NCI-H128 (cell line): ENCODE measurements around the gene SULT1E1.
"Not testable (repeated sequence)": the region's sequence is repeated elsewhere in the genome, so short reads cannot be mapped to it uniquely, and the experiment has no call there.

ENCODE experiments used
- DNase-seq: peaks from one replicate; lab custom pipeline; 2025; ENCODE audit not compliant: unreplicated experiment; lab: John Stamatoyannopoulos, UW

Gene SULT1E1

DNA sequence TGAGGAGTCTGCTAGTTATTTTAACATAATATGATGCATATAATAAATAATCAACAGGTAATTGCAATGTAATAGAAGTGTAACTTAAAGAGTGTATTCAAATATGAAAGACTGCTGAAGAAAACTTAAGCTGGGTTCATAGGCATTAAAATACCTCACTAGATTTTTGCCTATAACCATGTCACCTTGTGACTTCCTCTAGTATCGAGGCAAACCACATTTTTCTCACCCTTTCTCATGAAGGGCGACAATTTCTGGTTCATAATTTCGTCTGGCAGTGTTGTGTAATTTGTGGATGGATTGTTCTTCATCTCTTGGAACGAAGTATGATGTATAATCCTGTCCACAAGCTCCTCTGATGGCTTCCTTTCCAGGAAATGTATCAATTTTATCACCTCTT, 16.0 kb downstream of the SULT1E1 start:
- DNase-seq: no peak

DNA sequence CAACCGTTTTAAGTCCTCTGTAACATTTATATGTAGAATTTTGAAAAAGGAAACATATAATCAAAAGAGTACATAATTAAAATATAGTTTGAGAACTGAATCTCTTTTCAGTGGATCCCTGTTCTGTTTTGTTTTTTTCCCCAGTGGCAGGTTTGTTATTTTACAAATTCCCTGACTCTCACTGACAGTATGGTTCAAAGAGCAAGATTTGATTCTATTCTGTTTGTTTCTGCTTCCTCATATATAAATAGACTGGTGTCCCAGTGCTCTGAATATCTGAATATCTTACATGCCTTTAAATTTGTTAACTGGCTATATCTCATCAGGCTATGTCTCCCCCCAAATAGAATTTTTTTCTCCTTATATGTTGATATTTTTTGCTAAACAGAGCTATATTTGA, 16.6 kb downstream of the SULT1E1 start:
- no peak for DNase-seq

GRCh38 chr4:69838977-69839376, 21.0 kb downstream of the SULT1E1 start:
- no peak for DNase-seq

GRCh38 chr4:69836287-69836686, 23.7 kb downstream of the SULT1E1 start:
- no peak for DNase-seq

- DNase-seq: no peak
Observed at GRCh38 chr4:69835766-69836165, 24.2 kb downstream of the SULT1E1 start.

DNA sequence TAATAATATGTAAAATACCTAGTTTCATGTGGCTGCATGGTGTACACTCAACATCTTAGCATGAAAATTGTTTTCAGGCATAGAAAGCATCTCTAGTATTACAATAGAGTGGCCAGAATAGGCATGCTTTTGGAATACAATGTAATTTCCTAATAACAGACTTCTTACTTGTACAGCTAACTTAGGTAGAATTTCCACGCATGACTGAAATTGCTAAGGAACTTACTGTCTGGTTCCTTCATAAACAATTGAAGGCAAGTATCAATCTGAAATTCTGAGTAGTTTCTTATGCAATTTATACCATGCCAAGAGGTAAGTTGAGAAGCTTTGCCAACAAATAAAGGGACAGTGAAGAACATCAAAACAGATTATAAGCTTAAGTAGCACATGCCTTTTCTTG, 26.7 kb downstream of the SULT1E1 start:
- DNase-seq: no peak

- no peak for DNase-seq
Observed at GRCh38 chr4:69832326-69833030, 27.5 kb downstream of the SULT1E1 start.

- no peak for DNase-seq
Observed at GRCh38 chr4:69831646-69832325, 28.2 kb downstream of the SULT1E1 start.

GRCh38 chr4:69831270-69831627, 28.7 kb downstream of the SULT1E1 start:
- no peak for DNase-seq

DNA sequence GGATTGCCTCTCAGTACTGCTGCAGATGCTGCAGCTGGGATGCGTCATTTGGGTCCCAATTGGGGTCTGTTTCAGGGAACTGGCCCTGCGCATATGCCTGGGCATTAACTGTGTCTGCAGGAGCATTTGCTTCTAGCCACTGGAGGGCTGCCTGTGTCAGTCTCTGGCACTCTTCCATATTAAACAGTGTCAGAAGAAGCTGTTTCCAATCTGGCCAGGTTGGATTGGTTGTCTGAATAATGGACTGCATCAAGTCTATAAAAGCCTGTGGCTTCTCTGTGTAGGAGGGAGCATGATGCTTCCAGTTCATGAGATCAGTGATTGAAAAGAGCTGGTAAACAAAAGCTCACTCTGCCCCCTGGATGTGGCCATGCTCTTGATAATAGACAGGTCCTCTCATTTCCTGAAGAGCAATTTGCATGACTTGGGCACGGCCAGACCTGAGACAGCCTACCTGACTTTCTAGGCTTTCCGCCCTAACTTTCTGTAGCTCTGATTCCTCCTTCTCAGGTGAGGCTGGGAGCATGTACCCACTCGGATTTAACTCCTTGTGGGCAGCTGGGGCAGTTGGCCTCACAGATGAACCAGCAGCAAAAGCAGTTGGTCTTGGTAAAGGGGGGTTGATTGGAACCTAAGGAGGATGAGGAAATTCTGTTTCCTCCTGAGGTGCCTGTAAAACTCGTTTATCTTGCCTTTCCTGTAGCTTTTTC, 29.2 kb downstream of the SULT1E1 start:
- no peak for DNase-seq

- DNase-seq: no peak
Observed at GRCh38 chr4:69830192-69830559, 29.8 kb downstream of the SULT1E1 start.

GRCh38 chr4:69829678-69830077, 30.3 kb downstream of the SULT1E1 start:
- DNase-seq: no peak

DNA sequence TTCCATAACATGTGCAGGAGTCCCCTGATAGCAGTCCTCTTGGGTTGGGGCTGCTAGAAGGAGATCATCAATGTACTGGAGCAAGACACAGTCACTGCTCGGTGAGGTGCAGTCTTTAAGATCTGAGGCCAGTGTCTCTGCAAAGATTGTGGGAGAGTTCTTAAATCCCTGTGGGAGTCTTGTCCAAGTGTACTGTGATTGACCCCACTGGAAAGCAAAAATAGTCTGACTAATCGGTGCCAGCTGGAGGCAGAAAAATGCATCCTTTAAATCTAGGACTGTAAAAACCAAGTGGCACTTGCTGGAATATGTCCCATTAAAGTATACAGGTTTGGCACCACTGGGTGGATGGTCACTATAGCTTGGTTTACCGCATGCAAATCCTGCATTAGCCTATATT, 31.1 kb downstream of the SULT1E1 start:
- no peak for DNase-seq

GRCh38 chr4:69825056-69825455, 34.9 kb downstream of the SULT1E1 start:
- not testable (repeated sequence) for DNase-seq

- DNase-seq: peak; percentile 4
Observed at GRCh38 chr4:69823481-69824186, 36.3 kb downstream of the SULT1E1 start.

GRCh38 chr4:69823048-69823447, 36.9 kb downstream of the SULT1E1 start:
- no peak for DNase-seq

GRCh38 chr4:69822198-69822597, 37.7 kb downstream of the SULT1E1 start:
- no peak for DNase-seq

GRCh38 chr4:69818060-69818639, 41.8 kb downstream of the SULT1E1 start:
- no peak for DNase-seq

DNA sequence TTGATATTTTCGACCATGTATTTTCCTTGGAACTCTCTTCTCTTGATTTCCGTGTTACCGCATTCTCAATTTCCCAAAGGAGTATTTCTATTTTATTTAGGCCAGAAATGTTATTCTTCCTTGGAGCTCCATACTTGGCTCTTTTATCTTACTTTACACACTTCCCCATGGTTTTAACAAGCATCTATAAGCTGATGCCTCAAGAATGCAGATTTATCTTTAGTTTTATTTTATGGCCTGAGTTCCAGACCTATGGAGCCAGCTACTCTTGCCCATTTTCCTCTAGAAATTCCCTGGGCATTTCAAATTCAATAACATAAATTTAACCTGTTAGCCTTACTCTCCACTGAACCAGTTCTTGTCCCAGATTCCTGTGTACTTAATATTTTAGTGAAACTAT, 43.7 kb downstream of the SULT1E1 start:
- DNase-seq: no peak

- no peak for DNase-seq
Observed at GRCh38 chr4:69813628-69814027, 46.3 kb downstream of the SULT1E1 start.

GRCh38 chr4:69811166-69811565, 48.8 kb downstream of the SULT1E1 start:
- no peak for DNase-seq
